HG02759 (cell line): ENCODE results near the gene LSM5.

Source experiments
- ATAC-seq: cut with Tn5 transposase; IDR thresholded peaks from one replicate; pipeline ENCODE4 v1.9.1; 2021; ENCODE audit warnings: mild to moderate bottlenecking, moderate library complexity; ENCODE audit not compliant: unreplicated experiment

Gene LSM5

GRCh38 chr7:32490127-32490796, at the start of gene LSM5:
LSM5 (minus strand) TSS chr7:32490380; CDS start chr7:32490365, 15 bp downstream.
- ATAC-seq: peak; percentile 90

- no peak for ATAC-seq
These were observed 49.2 kb upstream of the LSM5 start for GRCh38 chr7:32539366-32539765.

GRCh38 chr7:32537760-32538159, 47.6 kb upstream of the LSM5 start:
- ATAC-seq: no peak

GRCh38 chr7:32536585-32536984, 46.4 kb upstream of the LSM5 start:
- no peak for ATAC-seq

- no peak for ATAC-seq
These were observed 45.8 kb upstream of the LSM5 start for GRCh38 chr7:32536016-32536415.

DNA sequence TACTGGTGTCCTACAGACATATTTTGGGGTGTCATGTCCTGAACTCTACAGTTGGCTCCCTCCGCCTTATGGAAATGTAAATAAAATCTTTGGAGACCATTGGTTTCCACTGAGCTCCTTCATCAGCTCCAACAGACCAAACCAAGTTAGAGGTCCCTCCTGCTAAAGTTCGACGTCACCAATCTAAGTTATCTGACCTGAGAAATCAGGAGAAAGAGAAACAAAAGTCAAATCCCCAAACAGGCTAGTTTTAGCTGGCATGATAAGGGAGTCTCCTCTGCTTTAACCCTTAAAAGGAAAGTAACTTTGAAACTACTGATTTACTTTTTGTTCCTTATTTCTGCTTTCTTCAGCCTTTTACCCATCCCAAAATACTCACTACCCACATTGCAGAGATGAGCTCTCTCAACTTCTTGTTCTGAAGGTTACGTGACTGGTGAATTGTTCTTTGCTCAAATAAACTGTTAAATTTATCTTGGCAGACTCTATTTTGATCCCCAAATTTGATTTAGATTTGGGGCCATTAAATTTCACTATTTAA, 45.1 kb upstream of the LSM5 start:
- ATAC-seq: peak; percentile 57

DNA sequence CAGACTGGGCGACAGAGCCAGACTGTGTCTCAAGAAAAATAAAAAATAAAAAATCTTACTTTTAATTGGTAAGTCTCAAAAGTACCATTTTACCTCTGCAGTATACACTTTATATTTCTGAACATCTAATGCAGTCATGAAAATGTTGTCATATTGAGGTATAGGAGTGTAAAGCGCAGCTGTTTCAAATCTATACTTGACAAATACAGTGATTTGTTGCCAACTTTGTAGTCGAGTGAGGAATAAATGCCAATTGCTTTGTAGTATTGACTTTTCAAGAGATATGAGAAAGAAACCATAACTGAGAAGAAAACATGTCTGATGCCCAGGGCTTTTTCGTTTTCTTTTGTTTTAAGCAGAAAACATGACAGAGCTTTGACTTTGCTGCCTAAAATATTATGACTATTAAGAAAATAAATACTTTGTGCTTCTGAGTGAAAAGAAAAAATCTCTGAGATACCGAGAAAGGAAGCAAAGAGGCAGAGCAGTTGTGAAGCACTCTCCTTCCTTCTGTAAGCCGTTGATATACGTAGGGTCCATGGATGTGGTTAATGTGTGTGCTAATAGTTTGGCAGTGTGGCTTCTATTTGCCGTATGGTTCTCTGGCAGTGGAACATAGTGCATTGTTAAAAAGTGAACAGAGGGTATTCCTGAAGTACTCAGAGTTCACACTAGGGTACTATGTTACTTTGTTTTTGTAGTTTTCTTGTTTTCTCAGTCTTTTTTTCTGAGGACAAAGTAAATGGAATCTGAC, 43.3 kb upstream of the LSM5 start:
- ATAC-seq: no peak

DNA sequence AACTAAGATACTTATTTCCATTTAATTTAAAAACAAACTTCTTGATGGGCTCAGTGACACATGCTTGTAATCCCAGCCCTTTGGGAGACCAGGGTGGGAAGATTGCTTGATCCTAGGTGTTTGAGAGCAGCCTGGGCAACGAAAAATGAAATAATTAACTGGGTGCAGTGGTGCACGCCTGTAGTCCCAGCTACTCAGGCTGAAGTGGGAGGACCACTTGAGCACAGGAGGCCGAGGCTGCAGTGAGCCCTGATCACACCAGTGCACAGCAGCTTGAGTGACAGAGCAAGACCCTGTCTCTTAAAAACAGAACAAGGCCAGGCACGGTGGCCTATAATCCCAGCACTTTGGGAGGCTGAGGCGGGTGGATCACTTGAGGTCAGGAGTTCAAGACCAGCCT, 42.5 kb upstream of the LSM5 start:
- ATAC-seq: no peak

- ATAC-seq: no peak
These were observed 41.9 kb upstream of the LSM5 start for GRCh38 chr7:32532086-32532485.

- no peak for ATAC-seq
These were observed 41.2 kb upstream of the LSM5 start for GRCh38 chr7:32531402-32531801.

GRCh38 chr7:32525839-32526238, 35.7 kb upstream of the LSM5 start:
- ATAC-seq: no peak

- no peak for ATAC-seq
These were observed 34.5 kb upstream of the LSM5 start for GRCh38 chr7:32524631-32525030.

DNA sequence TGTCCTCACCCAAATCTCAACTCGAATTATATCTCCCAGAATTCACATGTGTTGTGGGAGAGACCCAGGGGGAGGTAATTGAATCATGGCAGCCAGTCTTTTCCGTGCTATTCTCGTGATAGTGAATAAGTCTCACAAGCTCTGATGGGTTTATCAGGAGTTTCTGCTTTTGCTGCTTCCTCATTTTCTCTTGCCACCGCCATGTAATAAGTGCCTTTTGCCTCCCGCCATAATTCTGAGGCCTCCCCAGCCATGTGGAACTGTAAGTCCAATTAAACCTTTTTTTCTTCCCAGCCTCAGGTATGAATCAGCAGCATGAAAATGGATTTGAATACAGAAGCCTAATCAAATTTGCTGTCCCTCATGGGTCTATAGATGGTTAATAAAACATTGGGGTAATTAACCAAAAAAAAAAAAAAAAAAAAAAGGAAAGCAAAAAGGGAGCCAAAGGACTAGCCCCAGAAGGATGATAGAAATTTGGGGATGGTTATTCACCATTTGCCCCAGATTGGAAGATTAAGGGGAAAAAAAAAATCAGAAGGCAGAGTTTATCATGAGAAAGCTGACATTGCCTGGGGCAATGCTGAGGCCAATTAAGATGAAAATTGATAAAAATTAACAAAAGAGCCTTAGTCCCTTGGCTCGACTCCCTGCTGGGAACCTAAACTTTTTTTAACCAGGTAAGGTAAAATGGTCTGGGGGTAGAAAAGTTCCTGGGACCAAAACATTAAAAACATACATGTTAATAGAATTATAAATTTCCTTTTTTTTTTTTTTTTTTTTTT, 32.8 kb upstream of the LSM5 start:
- ATAC-seq: no peak

DNA sequence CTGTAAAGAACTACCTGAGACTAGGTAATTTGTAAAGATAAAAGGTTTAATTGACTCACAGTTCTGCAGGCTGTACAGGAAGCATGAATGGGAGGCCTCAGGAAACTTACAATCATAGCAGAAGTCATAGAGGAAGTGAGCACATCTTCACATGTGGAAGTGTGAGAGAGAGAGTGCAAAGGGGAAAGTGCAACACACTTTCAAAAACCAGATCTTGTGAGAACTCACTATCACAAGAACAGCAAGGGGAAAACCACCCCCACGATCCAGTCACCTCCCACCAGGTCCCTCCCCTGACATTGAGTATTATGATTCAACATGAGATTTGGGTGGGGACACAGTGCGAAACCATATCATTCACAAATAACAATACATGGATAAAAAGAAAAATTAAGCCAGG, 29.6 kb upstream of the LSM5 start:
- ATAC-seq: no peak

DNA sequence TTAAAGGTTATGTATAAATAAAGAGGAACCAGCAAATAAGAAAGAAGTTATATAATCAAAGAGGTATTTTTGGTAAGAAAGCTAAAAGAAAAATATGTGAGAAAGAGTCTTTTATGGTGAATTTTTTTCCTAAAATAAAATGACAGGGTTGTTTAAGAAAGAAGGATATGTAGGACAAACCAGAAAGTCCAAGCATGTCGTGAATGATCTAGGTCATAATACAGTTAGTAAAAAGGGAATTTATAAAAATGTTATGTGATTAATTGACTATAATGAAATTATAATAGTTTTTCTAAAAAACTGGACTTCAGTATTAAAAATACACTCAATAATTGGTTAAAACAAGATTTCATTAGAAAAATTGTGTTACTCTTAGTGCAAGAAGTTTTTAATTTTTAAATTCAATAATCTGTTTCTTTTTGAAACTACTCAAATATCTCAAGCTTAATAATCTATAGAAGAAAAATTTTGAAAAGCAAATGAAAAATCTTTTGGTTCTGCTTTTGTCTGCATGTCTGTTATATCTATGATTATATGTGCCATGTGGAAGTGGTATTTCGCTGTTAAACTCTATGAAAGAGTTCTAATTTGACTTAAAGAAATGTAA, 28.5 kb upstream of the LSM5 start:
- ATAC-seq: no peak

GRCh38 chr7:32516551-32517100, 26.4 kb upstream of the LSM5 start:
- ATAC-seq: no peak

- ATAC-seq: peak; percentile 86
These were observed 25.8 kb upstream of the LSM5 start for GRCh38 chr7:32515890-32516550.

DNA sequence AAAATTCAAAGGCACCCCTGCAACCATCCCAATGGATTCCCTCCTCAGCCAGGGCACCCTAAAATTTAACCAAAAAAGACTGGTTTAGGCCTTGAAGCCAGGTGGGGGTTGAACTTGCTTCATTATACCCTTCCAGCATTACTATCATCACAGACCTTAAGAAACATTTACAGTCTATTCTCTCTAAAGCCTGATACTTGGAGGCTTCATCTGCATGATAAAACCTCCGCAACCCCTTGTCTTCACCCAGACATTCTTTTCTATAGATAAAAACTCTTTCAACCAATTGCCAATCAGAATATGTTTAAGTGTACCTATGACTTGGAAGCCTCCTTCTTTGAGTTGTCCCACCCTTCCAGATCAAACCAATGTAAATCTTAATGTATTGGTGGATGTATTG, 23.0 kb upstream of the LSM5 start:
- no peak for ATAC-seq

GRCh38 chr7:32511791-32512190, 21.6 kb upstream of the LSM5 start:
- no peak for ATAC-seq

DNA sequence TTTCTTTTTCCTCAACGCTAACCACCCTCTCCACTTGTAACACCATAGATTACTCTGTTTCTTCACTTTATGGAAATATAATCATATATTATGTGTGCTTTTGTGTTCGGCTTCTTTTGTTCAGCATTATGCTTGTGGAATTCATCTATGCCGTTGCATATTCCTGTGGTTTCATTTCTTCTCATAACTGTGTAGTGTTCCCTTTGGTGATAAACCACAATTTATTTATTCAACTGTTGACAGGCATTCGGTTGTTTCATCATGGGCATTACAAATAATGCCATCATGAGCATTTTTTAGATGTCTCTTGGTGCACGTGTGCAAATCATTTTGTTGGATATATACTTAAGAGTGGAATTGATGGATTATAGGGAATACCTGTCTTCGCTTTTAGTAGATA, 17.2 kb upstream of the LSM5 start:
- ATAC-seq: no peak
